Neural progenitor cell (in vitro differentiated cells): ENCODE results near the gene RGPD3.
"Not testable (repeated sequence)": the region's sequence is repeated elsewhere in the genome, so short reads cannot be mapped to it uniquely, and the experiment has no call there.

Experiments used
- CTCF ChIP-seq: fragments of 200-600 bp; sonication (generic); IDR thresholded peaks from 2 replicates; pipeline ENCODE4 v1.5.1; 2017; ENCODE audit warnings: antibody characterized with exemption, mild to moderate bottlenecking
- EZH2 ChIP-seq: fragments of 200-600 bp; sonication (generic); IDR thresholded peaks from 2 replicates; pipeline ENCODE4 v1.6.1; 2017; ENCODE audit warnings: antibody characterized with exemption, mild to moderate bottlenecking, moderate library complexity
- EZH2phosphoT487 ChIP-seq: fragments of 200-600 bp; sonication (generic); IDR thresholded peaks from 2 replicates; pipeline ENCODE4 v1.6.1; 2017; ENCODE audit warnings: antibody characterized with exemption

- not testable (repeated sequence) for TF ChIP-seq CTCF, EZH2phosphoT487, EZH2
Measured at GRCh38 chr2:106498549-106498948, 30.3 kb upstream of the RGPD3 start.
